SK-N-SH (cell line): Measurements from ENCODE around the gene KLHL2. TPM values are rescaled to one million over a fixed set of nuclear protein-coding genes. Genes with fewer than 3 reads are reported as not detected.
A peak's percentile ranks its signal among the peaks of the same experiment; 100 is the strongest.

Experiments
- CTCF ChIA-PET: fragments of 300-600, 350-600 bp; formaldehyde crosslinking; extraction: SDS; loops from one replicate; lab custom pipeline; 2021; lab: Yijun Ruan, JAX
- POLR2A ChIA-PET: fragments of 350-600 bp; sonication (Branson Sonifier 250); formaldehyde crosslinking; extraction: SDS; loops from one replicate; lab custom pipeline; 2020; ENCODE audit warnings: antibody characterized with exemption, inconsistent platforms; lab: Yijun Ruan, JAX
- DNase-seq: peaks from one replicate; pipeline ENCODE4 v3.0.0; 2012
- H2AFZ ChIP-seq: fragments of 200-600 bp; sonication (generic); 2 replicates; pipeline ENCODE4 v1.8.1; 2016; ENCODE audit warnings: antibody characterized with exemption, mild to moderate bottlenecking, low read depth
- H3F3A ChIP-seq: fragments of 200-600 bp; sonication (generic); replicated peaks from 2 replicates; pipeline ENCODE3; 2016; ENCODE audit warnings: antibody characterized with exemption, mild to moderate bottlenecking; ENCODE audit not compliant: insufficient read depth
- H3K27ac ChIP-seq, 2 experiments: fragments of 200-500 bp in 1 of 2; fragments of 200-600 bp in 1 of 2; sonication (Bioruptor generic) in 1 of 2; sonication (generic), shearing (Covaris generic) in 1 of 2; 2 replicates each; pipeline versions ENCODE4 v1.5.1 to v1.6.1; 2014 to 2016; ENCODE audit warnings: low read depth in 2 of 2, inconsistent platforms in 1 of 2, low read length in 1 of 2, mild to moderate bottlenecking in 1 of 2, mixed read lengths in 1 of 2
- H3K27me3 ChIP-seq: fragments of 200-600 bp; sonication (generic), shearing (Covaris generic); 2 replicates; pipeline ENCODE4 v1.6.1; 2016; ENCODE audit warnings: mixed run types; ENCODE audit not compliant: insufficient read depth
- H3K36me3 ChIP-seq, 2 experiments: fragments of 200-500 bp in 1 of 2; fragments of 200-600 bp in 1 of 2; sonication (Bioruptor generic) in 1 of 2; sonication (generic) in 1 of 2; replicated peaks in 1 of 2; 2 replicates each; pipeline versions ENCODE3 to v1.5.1; 2014 to 2016; ENCODE audit warnings: low read length in 1 of 2, mild to moderate bottlenecking in 1 of 2; ENCODE audit not compliant: insufficient read depth in 2 of 2, control insufficient read depth in 1 of 2
- H3K4me1 ChIP-seq, 2 experiments: fragments of 200-500 bp in 1 of 2; fragments of 200-600 bp in 1 of 2; sonication (Bioruptor generic) in 1 of 2; sonication (generic), shearing (Covaris generic) in 1 of 2; 2 replicates each; pipeline versions ENCODE4 v1.5.1 to v1.6.1; 2014 to 2016; ENCODE audit warnings: low read depth in 1 of 2, low read length in 1 of 2, mixed run types in 1 of 2; ENCODE audit not compliant: insufficient read depth in 2 of 2, control insufficient read depth in 1 of 2
- H3K4me2 ChIP-seq: fragments of 200-600 bp; sonication (generic), shearing (Covaris generic); 2 replicates; pipeline ENCODE4 v1.6.1; 2017; ENCODE audit warnings: mixed run types
- H3K4me3 ChIP-seq, 2 experiments: fragments of 200-500 bp in 1 of 2; fragments of 200-600 bp in 1 of 2; sonication (Bioruptor generic) in 1 of 2; sonication (generic), shearing (Covaris generic) in 1 of 2; 2 replicates each; pipeline versions ENCODE4 v1.5.1 to v1.8.1; 2014 to 2016; ENCODE audit warnings: low read depth in 2 of 2, inconsistent platforms in 1 of 2, low read length in 1 of 2, mild to moderate bottlenecking in 1 of 2, mixed read lengths in 1 of 2, moderate library complexity in 1 of 2
- H3K79me2 ChIP-seq: fragments of 200-600 bp; sonication (generic); 2 replicates; pipeline ENCODE4 v1.8.1; 2017; ENCODE audit warnings: mild to moderate bottlenecking; ENCODE audit not compliant: insufficient read depth
- H3K9ac ChIP-seq: fragments of 200-600 bp; sonication (generic); 2 replicates; pipeline ENCODE4 v1.6.1; 2017; ENCODE audit warnings: mixed run types
- H3K9me2 ChIP-seq: fragments of 200-600 bp; sonication (generic); 2 replicates; pipeline ENCODE4 v1.6.1; 2017; ENCODE audit warnings: mixed run types
- H3K9me3 ChIP-seq: fragments of 200-600 bp; sonication (generic); 2 replicates; pipeline ENCODE4 v1.6.1; 2017; ENCODE audit warnings: mixed run types, mild to moderate bottlenecking, moderate library complexity
- H4K20me1 ChIP-seq: fragments of 200-600 bp; sonication (generic); 2 replicates; pipeline ENCODE4 v1.6.1; 2017; ENCODE audit warnings: mild to moderate bottlenecking, mixed run types; ENCODE audit not compliant: insufficient read depth
- FOSL2 ChIP-seq: IDR thresholded peaks from 2 replicates; pipeline ENCODE4 v1.4.0; 2012; ENCODE audit warnings: low read depth, mild to moderate bottlenecking, moderate library complexity, borderline replicate concordance
- FOXM1 ChIP-seq: IDR thresholded peaks from 2 replicates; pipeline ENCODE4 v1.4.0; 2012; ENCODE audit warnings: low read depth, mild to moderate bottlenecking
- GABPA ChIP-seq: IDR thresholded peaks from 2 replicates; pipeline ENCODE4 v1.4.0; 2012; ENCODE audit warnings: low read depth, mild to moderate bottlenecking
- GATA2 ChIP-seq: sonication (generic); formaldehyde crosslinking; IDR thresholded peaks from 2 replicates; pipeline ENCODE4 v1.5.0; 2020; ENCODE audit warnings: mild to moderate bottlenecking, missing genetic modification reagents
- IRF3 ChIP-seq: fragments of 150-350 bp; IDR thresholded peaks from 2 replicates; pipeline ENCODE4 v1.6.1; 2016; ENCODE audit warnings: mild to moderate bottlenecking, low read depth, low read length
- MAX ChIP-seq: IDR thresholded peaks from 2 replicates; pipeline ENCODE4 v1.4.0; 2012; ENCODE audit warnings: low read depth
- NFIC ChIP-seq: IDR thresholded peaks from 2 replicates; pipeline ENCODE4 v1.4.0; 2012; ENCODE audit warnings: borderline replicate concordance
- SIN3A ChIP-seq: IDR thresholded peaks from 2 replicates; pipeline ENCODE4 v1.6.1; 2012; ENCODE audit warnings: low read depth, mild to moderate bottlenecking, low read length, moderate library complexity, borderline replicate concordance
- TEAD4 ChIP-seq: IDR thresholded peaks from 2 replicates; pipeline ENCODE4 v1.4.0; 2012; ENCODE audit warnings: mild to moderate bottlenecking, borderline replicate concordance; ENCODE audit not compliant: insufficient read depth
- YY1 ChIP-seq: IDR thresholded peaks from 2 replicates; pipeline ENCODE4 v1.4.0; 2012; ENCODE audit warnings: low read depth, mild to moderate bottlenecking
- WGBS: methylation state at CpG from one replicate; pipeline ENCODE4 v1.1.6; 2017; ENCODE audit warnings: low lambda C conversion rate; 5-methylcytosine and 5-hydroxymethylcytosine counted together
- polyA plus RNA-seq, 3 experiments: library from polyadenylated mRNA; depleted of rRNA; stranded (reverse); fragments of >200 nt; gene quantifications; 2 replicates each; pipeline ENCODE4 v1.2.3, GENCODE V29; 2012
- TF ChIP-seq, protein P1 (sequence below): IDR thresholded peaks from 2 replicates; pipeline ENCODE4 v1.6.1; 2012; ENCODE audit warnings: mild to moderate bottlenecking, low read depth, low read length, moderate library complexity

The KLHL2 gene
- polyA plus RNA-seq, 1 of the 3 experiments (the other 2 are of a cell fraction), result 25.0 TPM

GRCh38 chr4:165328101-165328425, 120.7 kb downstream of the KLHL2 start:
- H3K4me3 ChIP-seq, result peak overlapping the region; percentile 89 to 99
- ChIA-PET POLR2A (interaction anchor here (1.1 kb wide), 1 partner anchor 51 kb away, joined by 6 read pairs; the partner anchor contains the start of gene CPE), CTCF (no interaction called here)
- peaks cover 6 to 18% of the 10 kb centered on the region in 2 experiments; a peak in 3 of 4 replicates for H3K4me1 ChIP-seq
- peak overlapping the region; percentile 79 for H3K4me2 ChIP-seq
- peaks cover 8% of the 10 kb centered on the region for H3F3A ChIP-seq
- no peaks in the 10 kb centered on the region for H3K9me3 ChIP-seq
- H4K20me1 ChIP-seq, result no peaks in the 10 kb centered on the region
- TF ChIP-seq GATA2 (CRISPR knock-in tag), result no peak
- TF ChIP-seq FOSL2, result no peak
- no peak for TF ChIP-seq MAX
- TF ChIP-seq YY1, result no peak
- no peak for TF ChIP-seq SIN3A
- TF ChIP-seq NFIC, result no peak
- TF ChIP-seq, protein P1, sequence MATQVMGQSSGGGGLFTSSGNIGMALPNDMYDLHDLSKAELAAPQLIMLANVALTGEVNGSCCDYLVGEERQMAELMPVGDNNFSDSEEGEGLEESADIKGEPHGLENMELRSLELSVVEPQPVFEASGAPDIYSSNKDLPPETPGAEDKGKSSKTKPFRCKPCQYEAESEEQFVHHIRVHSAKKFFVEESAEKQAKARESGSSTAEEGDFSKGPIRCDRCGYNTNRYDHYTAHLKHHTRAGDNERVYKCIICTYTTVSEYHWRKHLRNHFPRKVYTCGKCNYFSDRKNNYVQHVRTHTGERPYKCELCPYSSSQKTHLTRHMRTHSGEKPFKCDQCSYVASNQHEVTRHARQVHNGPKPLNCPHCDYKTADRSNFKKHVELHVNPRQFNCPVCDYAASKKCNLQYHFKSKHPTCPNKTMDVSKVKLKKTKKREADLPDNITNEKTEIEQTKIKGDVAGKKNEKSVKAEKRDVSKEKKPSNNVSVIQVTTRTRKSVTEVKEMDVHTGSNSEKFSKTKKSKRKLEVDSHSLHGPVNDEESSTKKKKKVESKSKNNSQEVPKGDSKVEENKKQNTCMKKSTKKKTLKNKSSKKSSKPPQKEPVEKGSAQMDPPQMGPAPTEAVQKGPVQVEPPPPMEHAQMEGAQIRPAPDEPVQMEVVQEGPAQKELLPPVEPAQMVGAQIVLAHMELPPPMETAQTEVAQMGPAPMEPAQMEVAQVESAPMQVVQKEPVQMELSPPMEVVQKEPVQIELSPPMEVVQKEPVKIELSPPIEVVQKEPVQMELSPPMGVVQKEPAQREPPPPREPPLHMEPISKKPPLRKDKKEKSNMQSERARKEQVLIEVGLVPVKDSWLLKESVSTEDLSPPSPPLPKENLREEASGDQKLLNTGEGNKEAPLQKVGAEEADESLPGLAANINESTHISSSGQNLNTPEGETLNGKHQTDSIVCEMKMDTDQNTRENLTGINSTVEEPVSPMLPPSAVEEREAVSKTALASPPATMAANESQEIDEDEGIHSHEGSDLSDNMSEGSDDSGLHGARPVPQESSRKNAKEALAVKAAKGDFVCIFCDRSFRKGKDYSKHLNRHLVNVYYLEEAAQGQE, result no peak
- TF ChIP-seq GABPA, result no peak
- peak overlapping the region; percentile 86 for H2AFZ ChIP-seq
- H3K27ac ChIP-seq, result peak overlapping the region; percentile 31 to 87; a peak in 3 of 4 replicates
- peaks cover 14 to 32% of the 10 kb centered on the region in 2 experiments for H3K36me3 ChIP-seq
- peaks cover 48% of the 10 kb centered on the region for H3K79me2 ChIP-seq
- H3K9ac ChIP-seq, result peak overlapping the region; percentile 64
- no peaks in the 10 kb centered on the region for H3K9me2 ChIP-seq
- 1% methylated on average over 7 of the region's 7 CpGs for WGBS
- peak; percentile 17 for DNase-seq
- H3K27me3 ChIP-seq, result no peaks in the 10 kb centered on the region

GRCh38 chr4:165328708-165329107, 121.3 kb downstream of the KLHL2 start:
- Histone ChIP-seq H3K4me2 (peak overlapping the region; percentile 79), H3K27ac (no peak overlapping the region; a peak in 1 of 4 replicates)
- CTCF ChIA-PET, result interaction anchor here (2.6 kb wide), 1 partner anchor 216 kb away, joined by 7 read pairs; the partner anchor contains the start of gene TMEM192

More at GRCh38 chr4:165328708-165329107, 121.3 kb downstream of the KLHL2 start:
- peak overlapping the region; percentile 64 for H3K9ac ChIP-seq
- H3K4me3 ChIP-seq, result peak overlapping the region; percentile 89 to 99
- no peaks in the 10 kb centered on the region for H4K20me1 ChIP-seq
- no peaks in the 10 kb centered on the region for H3K27me3 ChIP-seq
- TF ChIP-seq, protein P1, result no peak
- no peak for TF ChIP-seq FOXM1
- no peak for TF ChIP-seq IRF3
- no peak for TF ChIP-seq TEAD4
- no peak for TF ChIP-seq SIN3A
- H3F3A ChIP-seq, result peaks cover 8% of the 10 kb centered on the region
- peaks cover 54% of the 10 kb centered on the region for H3K79me2 ChIP-seq
- peaks cover 16 to 31% of the 10 kb centered on the region in 2 experiments for H3K36me3 ChIP-seq
- no peak for DNase-seq
- no peaks in the 10 kb centered on the region for H3K9me2 ChIP-seq
- H2AFZ ChIP-seq, result peak overlapping the region; percentile 86; the same call in 1 of the 2 replicates
- 44% methylated on average over 4 of the region's 4 CpGs for WGBS
- POLR2A ChIA-PET, result no interaction called here
- H3K4me1 ChIP-seq, result peaks cover 6 to 18% of the 10 kb centered on the region in 2 experiments; a peak in 3 of 4 replicates
- no peaks in the 10 kb centered on the region for H3K9me3 ChIP-seq
